Ovary (tissue), 9 donors: ENCODE measurements around the gene HYDIN. TPM values are rescaled to one million over a fixed set of nuclear protein-coding genes. Genes with fewer than 3 reads are reported as not detected.
"Not testable (repeated sequence)": the region's sequence is repeated elsewhere in the genome, so short reads cannot be mapped to it uniquely, and the experiment has no call there.

Experiments
- DNase-seq, 5 donors: peaks; one replicate each; pipeline ENCODE4 v3.0.0-alpha.2; 2019 to 2020
- H3K27ac ChIP-seq, 2 donors: fragments of 200-600 bp; one replicate each; pipeline versions ENCODE4 v1.5.1 to v1.8.0; 2019 to 2022
- H3K27me3 ChIP-seq: fragments of 200-600 bp; one replicate; pipeline ENCODE4 v1.8.0; 2022
- H3K36me3 ChIP-seq: fragments of 200-600 bp; sonication (generic); one replicate; pipeline ENCODE4 v1.5.1; 2019
- H3K4me1 ChIP-seq: one replicate; pipeline ENCODE4 v1.8.1; 2013; ENCODE audit warnings: mild to moderate bottlenecking, moderate library complexity; ENCODE audit not compliant: insufficient read depth
- H3K4me3 ChIP-seq: fragments of 200-600 bp; sonication (generic); one replicate; pipeline ENCODE4 v1.5.1; 2017
- H3K9me3 ChIP-seq, 2 donors: fragments of 200-600 bp in 1 of 2; sonication (generic) in 1 of 2; one replicate each; pipeline versions ENCODE4 v1.5.1 to v1.8.1; 2013 to 2019; ENCODE audit warnings: mild to moderate bottlenecking in 1 of 2, moderate library complexity in 1 of 2
- CTCF ChIP-seq, 3 donors: fragments of 450-650 bp in 2 of 3; fragments of 200-600 bp in 1 of 3; IDR thresholded peaks; one replicate each; pipeline versions ENCODE4 v1.5.1 to v1.8.0; 2016 to 2022; ENCODE audit warnings: antibody characterized with exemption in 3 of 3, mild to moderate bottlenecking in 1 of 3
- EP300 ChIP-seq: sonication (generic); formaldehyde crosslinking; IDR thresholded peaks from one replicate; pipeline ENCODE4 v1.6.1; 2017; ENCODE audit warnings: antibody characterized with exemption
- POLR2A ChIP-seq: fragments of 450-650 bp; IDR thresholded peaks from one replicate; pipeline ENCODE4 v1.6.1; 2017; ENCODE audit warnings: antibody characterized with exemption, mild to moderate bottlenecking, moderate library complexity
- WGBS, 3 donors: extraction: QIAGEN DNeasy Blood & Tissue Kit in 1 of 3; methylation state at CpG; one replicate each; pipeline versions ENCODE4 v1.1.5 to v1.1.7; 2013 to 2017; 5-methylcytosine and 5-hydroxymethylcytosine counted together
- intact Hi-C, 4 donors: fragments of 100-400 bp; cut with DNase I; formaldehyde crosslinking; loops; one replicate each; pipeline versions ENCODE4 v1.11.0 to v1.15.1; 2022 to 2023
- polyA plus RNA-seq, 2 donors: library from polyadenylated mRNA; stranded (reverse); fragments of 200-250 nt in 1 of 2; fragments of 350-450 nt in 1 of 2; fragmentation: Illumina TruSeq in 1 of 2; extraction: RNeasy Lipid Tissue Mini Kit (QIAGEN cat#74804) in 1 of 2; gene quantifications; one replicate each; pipeline ENCODE4 v1.2.3, GENCODE V29; 2013 to 2014
- total RNA-seq, 7 donors: library from RNA; depleted of rRNA in 2 of 7; stranded (reverse); fragments of >200 nt in 2 of 7; fragmentation: NEBNext Ultra II Directional in 3 of 7; extraction: Animal tissue kit (Norgen Biotek cat#: 25700) in 3 of 7; gene quantifications; one replicate each; pipeline versions ENCODE4 v1.1.0 to v1.2.4, GENCODE V29; 2016 to 2023
- donor health status: DM: no; HTN: no; CAD: no; lungs with moderate emphysema.
- donor health status: DM: no; HTN: no; CAD: no.
- donor health status: Bipolar disorder and iron deficiency.
- donor health status: DM: yes; HTN: yes; CAD: no.
- donor health status: DM: no; HTN: no; CAD: no.
- donor health status: DM: yes; HTN: yes; CAD: no.

The HYDIN gene
- total and polyA plus RNA-seq, 9 donors: 0.39 to 59.4 (median 4.4) TPM

GRCh38 chr16:71179569-71179968 is 51.0 kb downstream of the HYDIN start:
- TF ChIP-seq CTCF (IDR thresholded peaks at IDR 0.05): no peak
- no peak for TF ChIP-seq EP300
- no peak for TF ChIP-seq POLR2A
- no peak overlapping the region for H3K4me3 ChIP-seq
- H3K36me3 ChIP-seq: no peaks in the 10 kb centered on the region
- no peak for DNase-seq
- WGBS, 3 donors: 90 to 93% (median 91%) methylated on average over 3 of the region's 3 CpGs
- no peaks in the 10 kb centered on the region for H3K9me3 ChIP-seq
- H3K4me1 ChIP-seq: no peaks in the 10 kb centered on the region
- intact Hi-C loops: no loop called here
- no peaks in the 10 kb centered on the region for H3K27me3 ChIP-seq
- H3K27ac ChIP-seq: no peak overlapping the region

DNA sequence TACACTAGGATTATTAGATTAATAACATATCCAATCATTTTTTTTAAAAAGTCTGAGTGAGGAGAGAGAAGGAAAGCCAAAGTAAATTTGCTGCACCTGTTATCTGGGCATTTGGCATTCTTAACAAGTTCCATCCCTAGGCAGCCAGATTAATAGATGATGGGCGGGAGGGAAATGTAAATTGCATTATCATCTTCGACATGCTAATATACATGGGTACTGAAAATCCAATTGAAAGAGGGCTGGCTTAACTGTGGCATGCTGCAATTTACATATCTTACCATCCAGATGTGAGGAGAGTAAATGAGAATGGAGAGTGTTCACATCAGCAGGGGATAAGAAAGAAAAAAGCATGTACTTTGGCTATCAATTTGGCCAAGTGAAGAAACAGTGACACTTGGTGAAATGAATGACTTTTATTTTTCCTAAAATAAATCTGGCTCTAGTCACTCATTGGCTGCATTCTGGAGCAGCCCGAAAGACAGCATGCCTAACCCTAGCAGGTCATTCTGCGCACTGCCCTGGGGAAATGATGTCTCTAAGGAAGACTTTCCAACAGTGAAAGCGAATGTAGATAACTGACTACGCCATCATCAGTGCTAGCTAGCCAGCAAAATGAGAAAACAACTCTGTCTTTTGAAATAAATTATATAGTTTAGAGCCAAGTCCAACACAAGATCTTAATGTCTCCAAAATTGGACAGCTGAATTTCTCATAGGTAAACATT is 57.9 kb downstream of the HYDIN start:
- TF ChIP-seq CTCF (IDR thresholded peaks at IDR 0.05) (no peak), POLR2A (no peak), EP300 (no peak)

GRCh38 chr16:71161007-71161406 is 69.5 kb downstream of the HYDIN start:
- intact Hi-C loops, H3K27me3 ChIP-seq, DNase-seq, H3K4me1 ChIP-seq, H3K27ac ChIP-seq, H3K9me3 ChIP-seq, H3K36me3 ChIP-seq, H3K4me3 ChIP-seq: not testable (repeated sequence)
- 88 to 96% (median 91%) methylated on average over 7 of the region's 8 CpGs for WGBS, 3 donors

More for the DNA sequence above, 57.9 kb downstream of the HYDIN start:
- Histone ChIP-seq H3K36me3 (no peaks in the 10 kb centered on the region), H3K4me3 (no peak overlapping the region), H3K27ac (no peak overlapping the region), H3K4me1 (no peaks in the 10 kb centered on the region), H3K27me3 (no peaks in the 10 kb centered on the region), H3K9me3 (no peaks in the 10 kb centered on the region)
- WGBS, 3 donors: 40 to 42% (median 42%) methylated on average over 6 of the region's 6 CpGs
- intact Hi-C loops: no loop called here
- no peak for DNase-seq

- 52 to 78% (median 75%) methylated on average over 1 to 2 of the region's 2 CpGs for WGBS, 3 donors
Observed at GRCh38 chr16:71157278-71157677, 73.2 kb downstream of the HYDIN start.

DNA sequence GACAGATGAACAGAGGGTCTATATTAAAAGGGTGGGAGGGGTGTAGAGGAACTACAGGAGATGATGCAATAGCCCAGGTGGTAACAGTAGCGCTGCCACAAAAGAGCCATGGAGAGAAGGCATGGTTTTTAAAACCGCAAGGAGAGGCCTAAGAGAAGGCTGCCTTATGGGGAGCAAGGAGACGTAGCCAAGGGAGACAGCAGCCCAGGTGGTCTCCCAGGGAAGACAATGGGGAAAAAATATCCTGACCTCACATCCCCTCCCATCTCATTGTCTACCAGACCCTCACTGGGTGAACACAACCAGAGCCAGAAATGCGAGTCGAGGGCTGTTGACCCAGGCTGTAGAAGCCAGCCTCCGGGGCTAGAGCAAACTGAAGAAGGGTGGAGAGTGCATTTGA is 77.2 kb downstream of the HYDIN start:
- intact Hi-C loops, H3K27ac ChIP-seq, DNase-seq, H3K4me1 ChIP-seq, H3K36me3 ChIP-seq, H3K9me3 ChIP-seq, H3K4me3 ChIP-seq, H3K27me3 ChIP-seq: not testable (repeated sequence)
- 86% methylated on average over 2 of the region's 6 CpGs; no CpG with 5 or more reads in 2 of the 3 donors for WGBS, 3 donors

More at GRCh38 chr16:71157278-71157677, 73.2 kb downstream of the HYDIN start:
- H3K4me3 ChIP-seq, DNase-seq, H3K4me1 ChIP-seq, intact Hi-C loops, H3K36me3 ChIP-seq, H3K27ac ChIP-seq, H3K9me3 ChIP-seq, H3K27me3 ChIP-seq: not testable (repeated sequence)

DNA sequence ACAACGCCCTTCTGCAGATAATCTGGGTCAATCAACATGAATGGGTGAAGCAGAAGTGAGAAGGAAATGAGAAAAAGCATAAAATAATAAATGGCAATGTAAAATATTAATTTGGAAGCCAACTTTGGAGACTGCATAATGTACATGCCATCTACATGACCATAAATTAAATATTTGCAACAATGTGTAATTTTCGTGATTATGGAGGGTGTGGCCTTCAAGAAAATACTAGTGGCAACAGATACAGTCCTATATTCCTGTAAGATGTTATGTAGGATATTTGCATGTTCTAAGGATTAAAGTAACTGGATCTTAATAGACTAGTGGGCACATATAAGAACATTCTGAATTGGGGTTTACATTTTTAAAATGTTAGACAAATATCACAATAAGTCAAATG is 78.9 kb downstream of the HYDIN start:
- H3K36me3 ChIP-seq, H3K9me3 ChIP-seq, DNase-seq, intact Hi-C loops, H3K4me3 ChIP-seq, H3K27ac ChIP-seq, H3K4me1 ChIP-seq, H3K27me3 ChIP-seq: not testable (repeated sequence)
- WGBS, 3 donors: 20 to 100% (median 75%) methylated on average over 1 to 2 of the region's 2 CpGs

DNA sequence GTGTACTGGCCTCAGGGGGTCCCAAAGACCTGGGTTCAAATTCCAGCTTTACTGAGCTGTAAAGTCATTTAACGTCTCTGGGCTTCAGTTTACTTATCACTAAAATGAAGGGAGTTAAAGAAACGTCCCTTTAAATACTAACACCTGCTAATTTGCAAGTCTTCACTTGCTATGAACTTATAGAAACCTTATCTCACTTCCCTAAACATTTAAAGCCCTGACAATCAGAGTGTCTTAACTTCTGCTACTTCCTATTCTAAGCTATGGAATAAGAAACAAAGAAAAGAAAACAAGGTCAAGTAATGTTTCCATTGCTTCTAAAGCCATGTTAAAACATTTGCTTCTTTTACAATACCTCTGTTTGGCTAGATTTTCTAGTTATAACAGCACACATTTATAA is 87.3 kb downstream of the HYDIN start:
- intact Hi-C loops, DNase-seq, H3K27me3 ChIP-seq, H3K9me3 ChIP-seq, H3K36me3 ChIP-seq, H3K27ac ChIP-seq, H3K4me3 ChIP-seq, H3K4me1 ChIP-seq: not testable (repeated sequence)
- WGBS, 3 donors: 0 to 20% (median 7%) methylated on average over 1 of the region's 2 CpGs

GRCh38 chr16:71110565-71110964 is 120.0 kb downstream of the HYDIN start:
- DNase-seq, H3K4me3 ChIP-seq, intact Hi-C loops, H3K4me1 ChIP-seq, H3K27me3 ChIP-seq, H3K9me3 ChIP-seq, H3K27ac ChIP-seq, H3K36me3 ChIP-seq: not testable (repeated sequence)
- WGBS, 3 donors: 36 to 57% (median 40%) methylated on average over 1 to 2 of the region's 3 CpGs

- H3K36me3 ChIP-seq, H3K9me3 ChIP-seq, H3K27ac ChIP-seq, DNase-seq, H3K27me3 ChIP-seq, H3K4me1 ChIP-seq, intact Hi-C loops, H3K4me3 ChIP-seq: not testable (repeated sequence)
- 4 to 8% (median 4%) methylated on average over 1 of the region's 3 CpGs for WGBS, 3 donors
Observed at GRCh38 chr16:71109656-71110208, 120.8 kb downstream of the HYDIN start.

- H3K4me3 ChIP-seq, H3K27ac ChIP-seq, intact Hi-C loops, DNase-seq, H3K36me3 ChIP-seq, H3K27me3 ChIP-seq, H3K9me3 ChIP-seq, H3K4me1 ChIP-seq: not testable (repeated sequence)
Observed at GRCh38 chr16:71105881-71106280, 124.6 kb downstream of the HYDIN start.
